ENCODE measurements around the gene HAUS5. TPM values are rescaled to one million over a fixed set of nuclear protein-coding genes. Genes with fewer than 3 reads are reported as not detected.

The HAUS5 gene
- total and polyA plus RNA-seq, 12 donors, result 5.2 to 38.2 (median 10.8) TPM

GRCh38 chr19:35565016-35565856, 47.3 kb upstream of the HAUS5 start:
- 50 to 67% (median 53%) methylated on average over 10 to 12 of the region's 12 CpGs for WGBS, 4 donors
- no peak for TF ChIP-seq POLR2A (IDR thresholded peaks at IDR 0.05)
- TF ChIP-seq CTCF (IDR thresholded peaks at IDR 0.05), result no peak
- Histone ChIP-seq H3K27ac (peak overlapping the region in 2 of 5 donors; percentile 5 to 40), H3K27me3 (no peaks in the 10 kb centered on the region), H3K4me3 (no peak overlapping the region), H3K36me3 (replicated peaks in 1 of 2) (no peaks in the 10 kb centered on the region), H3K4me1 (replicated peaks in 1 of 2) (peaks cover 15 to 17% of the 10 kb centered on the region in 2 donors), H3K9me3 (replicated peaks in 1 of 3) (no peaks in the 10 kb centered on the region)
- DNase-seq, result peak in 3 of 7 donors; percentile 40 to 60 (median 42)
- intact Hi-C loops (cut with DNase I), result no loop called here

- no peak for TF ChIP-seq CTCF (IDR thresholded peaks at IDR 0.05)
- TF ChIP-seq POLR2A (IDR thresholded peaks at IDR 0.05), result no peak
- H3K9me3 ChIP-seq (replicated peaks in 1 of 3), result no peaks in the 10 kb centered on the region
- 89 to 91% (median 90%) methylated on average over 6 to 7 of the region's 7 CpGs for WGBS, 4 donors
- peak in 1 of 7 donors; percentile 12 for DNase-seq
- intact Hi-C loops (cut with DNase I), result no loop called here
- no peak overlapping the region for H3K27ac ChIP-seq
- no peaks in the 10 kb centered on the region for H3K27me3 ChIP-seq
- no peaks in the 10 kb centered on the region for H3K36me3 ChIP-seq (replicated peaks in 1 of 2)
- no peak overlapping the region for H3K4me3 ChIP-seq
- peaks cover 15 to 19% of the 10 kb centered on the region in 2 donors for H3K4me1 ChIP-seq (replicated peaks in 1 of 2)
These were observed 45.8 kb upstream of the HAUS5 start for GRCh38 chr19:35566738-35567137.

GRCh38 chr19:35569281-35569781, 43.2 kb upstream of the HAUS5 start:
- no peaks in the 10 kb centered on the region for H3K27me3 ChIP-seq
- peaks cover 15 to 19% of the 10 kb centered on the region in 2 donors for H3K4me1 ChIP-seq (replicated peaks in 1 of 2)
- H3K4me3 ChIP-seq, result no peak overlapping the region
- peak overlapping the region in 3 of 5 donors; percentile 26 to 84 (median 62) for H3K27ac ChIP-seq
- 27 to 42% (median 29%) methylated on average over 1 to 5 of the region's 5 CpGs for WGBS, 4 donors
- H3K9me3 ChIP-seq (replicated peaks in 1 of 3), result no peaks in the 10 kb centered on the region
- intact Hi-C loops (cut with DNase I), result no loop called here
- peak; percentile 76 to 90 (median 86) for DNase-seq
- no peaks in the 10 kb centered on the region for H3K36me3 ChIP-seq (replicated peaks in 1 of 2)
- TF ChIP-seq POLR2A (IDR thresholded peaks at IDR 0.05) (no peak), CTCF (IDR thresholded peaks at IDR 0.05) (no peak)

GRCh38 chr19:35571406-35571965, 41.0 kb upstream of the HAUS5 start:
- no peak for DNase-seq
- WGBS, 4 donors, result 71 to 98% (median 90%) methylated on average over 1 of the region's 1 CpG
- Histone ChIP-seq H3K4me1 (replicated peaks in 1 of 2) (peaks cover 15 to 19% of the 10 kb centered on the region in 2 donors), H3K9me3 (replicated peaks in 1 of 3) (peaks cover 0 to 8% (median 0%) of the 10 kb centered on the region in 3 donors), H3K4me3 (no peak overlapping the region), H3K27ac (no peak overlapping the region), H3K27me3 (no peaks in the 10 kb centered on the region), H3K36me3 (replicated peaks in 1 of 2) (no peaks in the 10 kb centered on the region)
- intact Hi-C loops (cut with DNase I), result no loop called here
- TF ChIP-seq POLR2A (IDR thresholded peaks at IDR 0.05) (no peak), CTCF (IDR thresholded peaks at IDR 0.05) (no peak)
